ENCODE measurements around the gene SLC22A3. TPM values are rescaled to one million over a fixed set of nuclear protein-coding genes. Genes with fewer than 3 reads are reported as not detected.
A peak's percentile ranks its signal among the peaks of the same experiment; 100 is the strongest.
"Not testable (repeated sequence)": the region's sequence is repeated elsewhere in the genome, so short reads cannot be mapped to it uniquely, and the experiment has no call there.

SLC22A3 gene
- total RNA-seq, 1 donor from 2014 or later: 8.5 TPM

DNA sequence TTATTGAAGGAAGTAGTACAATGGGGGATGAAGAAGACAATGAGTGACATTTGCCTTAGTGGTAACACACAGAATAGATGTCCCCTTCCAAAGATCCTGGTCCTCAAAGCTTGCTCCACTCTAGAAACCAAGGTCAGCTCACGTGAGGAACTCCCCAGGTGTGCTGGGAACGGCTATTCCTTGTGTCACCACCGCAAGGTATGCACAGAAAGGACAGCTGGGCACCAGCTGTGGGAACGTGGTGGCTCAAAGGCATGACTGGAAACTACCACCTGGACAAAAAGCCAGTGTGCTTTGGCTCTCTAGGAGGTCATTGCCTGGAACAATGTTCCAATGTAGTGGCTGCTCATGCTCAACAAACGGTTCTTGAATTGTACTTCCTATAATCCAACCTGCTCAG lies 94.0 kb downstream of the SLC22A3 start:
- DNase-seq (ENCODE audit: low spot score): no peak

DNA sequence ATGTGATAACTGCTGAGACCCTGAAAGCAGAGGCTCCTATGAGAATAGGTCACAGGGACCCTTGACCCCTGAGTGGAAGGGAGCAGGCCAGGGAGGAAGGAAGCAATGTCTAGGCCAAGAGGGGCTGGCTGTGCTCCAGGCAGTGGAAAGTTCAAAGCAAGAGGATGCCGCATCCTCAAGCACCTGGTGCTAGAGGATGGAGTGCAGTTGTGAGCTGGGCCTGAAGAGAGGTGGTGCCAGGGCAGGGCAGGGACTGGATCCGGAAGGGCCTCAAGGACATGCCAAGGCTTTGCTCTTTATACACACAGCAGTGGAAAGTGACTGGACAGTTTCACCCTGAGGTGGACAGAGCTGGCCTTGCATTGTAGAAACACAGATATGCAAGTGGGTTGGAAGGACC lies 97.0 kb downstream of the SLC22A3 start:
- DNase-seq (ENCODE audit: low spot score): no peak

DNA sequence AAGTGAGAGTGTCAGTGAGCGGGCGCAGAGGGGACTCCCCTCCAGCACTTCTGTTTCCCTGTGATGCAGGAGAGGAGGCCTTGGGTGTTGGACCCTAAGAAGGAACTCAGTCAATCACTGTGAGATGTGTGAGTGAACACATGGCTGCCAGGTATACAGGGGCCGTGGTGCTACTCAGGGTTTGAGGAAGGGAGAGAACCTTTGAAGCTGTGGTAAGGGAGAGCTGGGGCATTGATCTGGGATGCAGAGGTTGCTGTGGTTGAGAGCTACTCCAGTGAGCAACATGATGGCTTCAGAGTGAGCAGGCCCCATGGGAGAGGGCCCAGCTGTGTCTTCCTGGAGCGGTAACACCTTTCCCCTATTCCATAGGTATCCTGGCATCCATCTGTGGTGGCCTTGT lies 99.2 kb downstream of the SLC22A3 start:
- DNase-seq (ENCODE audit: low spot score): no peak

DNA sequence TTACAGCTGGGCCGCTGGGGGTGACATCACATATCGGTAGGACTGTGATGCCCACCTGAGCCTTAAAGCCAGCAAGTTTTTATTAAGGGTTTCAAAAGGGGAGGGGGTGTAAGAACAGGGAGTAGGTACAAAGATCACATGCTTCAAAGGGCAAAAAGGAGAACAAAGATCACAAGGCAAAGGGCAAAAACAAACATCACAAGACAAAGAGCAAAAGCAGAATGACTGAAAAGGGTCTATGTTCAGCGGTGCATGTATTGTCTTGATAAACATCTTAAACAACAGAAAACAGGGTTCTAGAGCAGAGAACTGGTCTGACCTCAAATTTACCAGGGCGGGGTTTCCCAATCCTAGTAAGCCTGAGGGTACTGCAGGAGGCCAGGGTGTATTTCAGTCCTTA lies 101.6 kb downstream of the SLC22A3 start:
- DNase-seq (ENCODE audit: low spot score): not testable (repeated sequence)

DNA sequence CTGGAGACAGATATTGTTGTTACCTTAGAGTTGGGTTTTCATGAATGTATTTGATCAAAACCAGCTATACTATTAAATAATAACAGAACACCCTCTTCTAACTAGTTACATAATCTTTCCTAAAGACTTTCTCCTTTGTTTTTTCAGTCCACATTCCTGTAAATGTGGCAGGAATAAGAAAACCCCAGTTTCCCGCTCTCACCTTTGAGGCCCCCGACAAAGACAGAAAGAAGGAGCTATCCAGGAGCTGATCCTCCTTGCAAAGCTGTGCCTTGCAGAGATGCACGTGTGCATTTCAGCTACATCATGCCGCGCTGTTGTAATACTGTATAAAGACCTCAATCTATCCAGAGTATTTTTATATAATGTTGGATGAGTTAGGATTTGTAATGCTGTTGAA lies 102.7 kb downstream of the SLC22A3 start:
- DNase-seq (ENCODE audit: low spot score): no peak

DNA sequence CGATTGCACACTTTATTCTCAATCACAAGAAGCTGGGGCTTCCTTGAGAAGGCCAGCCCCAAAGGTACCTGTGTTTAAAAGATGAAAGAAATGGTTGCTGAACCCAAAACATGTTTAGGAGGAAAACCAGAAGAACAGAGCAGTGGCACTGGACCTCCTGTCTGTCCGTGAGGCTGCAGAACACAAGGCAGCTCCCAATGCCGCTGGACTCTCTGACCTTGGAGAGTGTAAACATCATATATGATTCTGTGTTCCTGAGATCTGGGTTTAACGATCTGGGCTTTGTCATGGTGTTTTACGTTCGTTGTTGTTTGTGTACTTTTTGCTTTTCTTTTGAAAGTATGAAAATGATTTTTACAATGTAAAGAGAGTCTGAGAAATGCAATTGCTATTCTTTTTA lies 106.1 kb downstream of the SLC22A3 start:
- no peak for DNase-seq (ENCODE audit: low spot score)

DNA sequence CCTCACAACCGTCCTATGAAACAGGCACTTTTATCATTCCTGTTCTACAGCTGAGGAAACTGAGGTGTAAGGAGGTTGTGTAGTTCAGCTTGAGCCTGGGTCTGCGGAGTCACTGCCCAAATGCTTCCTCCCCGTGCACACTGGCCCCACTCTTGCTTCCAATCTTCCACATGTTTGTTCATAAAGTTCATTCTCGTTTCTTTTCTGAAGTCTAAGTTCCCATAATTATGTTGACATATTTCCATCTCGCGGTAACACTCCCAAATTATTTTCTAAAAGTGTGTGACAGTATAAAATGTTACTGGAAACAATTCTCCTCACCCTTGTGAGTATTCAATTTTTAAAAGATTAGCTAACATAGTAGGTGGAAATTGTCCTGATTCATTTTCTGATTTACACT lies 106.9 kb downstream of the SLC22A3 start:
- no peak for DNase-seq (ENCODE audit: low spot score)

DNA sequence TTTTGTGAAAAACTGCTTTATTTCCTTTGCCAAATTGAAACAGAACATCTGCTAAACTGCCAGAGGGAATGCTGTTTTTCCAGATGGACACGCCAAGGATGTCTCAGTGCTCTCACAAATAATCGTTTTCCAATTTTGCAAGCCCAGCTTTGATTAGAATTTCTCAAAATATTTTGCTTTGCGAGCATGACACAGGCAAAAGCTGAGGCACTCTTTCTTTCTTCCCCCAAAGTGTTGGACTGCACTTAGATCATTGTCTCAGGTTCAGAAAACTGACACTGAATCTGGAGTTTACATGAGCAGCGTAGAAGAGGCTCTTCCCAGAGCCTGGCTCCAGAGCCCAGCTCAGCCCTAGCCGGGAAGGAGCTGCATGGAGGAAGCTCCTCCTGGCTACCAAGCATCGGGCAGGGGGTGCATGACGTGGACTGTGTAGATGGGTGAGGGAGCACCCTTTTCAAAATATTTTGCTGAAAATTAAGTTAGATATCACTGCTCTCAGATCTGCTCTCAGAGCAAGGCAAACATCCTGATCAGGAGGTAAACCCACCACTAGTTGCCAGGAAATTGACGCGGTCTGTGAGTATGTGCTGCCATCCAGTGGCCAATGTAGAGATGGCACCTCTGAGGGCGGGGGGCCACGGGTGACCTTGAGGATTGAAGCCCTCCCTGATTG lies 107.5 kb downstream of the SLC22A3 start:
- DNase-seq (ENCODE audit: low spot score): peak; percentile 77

DNA sequence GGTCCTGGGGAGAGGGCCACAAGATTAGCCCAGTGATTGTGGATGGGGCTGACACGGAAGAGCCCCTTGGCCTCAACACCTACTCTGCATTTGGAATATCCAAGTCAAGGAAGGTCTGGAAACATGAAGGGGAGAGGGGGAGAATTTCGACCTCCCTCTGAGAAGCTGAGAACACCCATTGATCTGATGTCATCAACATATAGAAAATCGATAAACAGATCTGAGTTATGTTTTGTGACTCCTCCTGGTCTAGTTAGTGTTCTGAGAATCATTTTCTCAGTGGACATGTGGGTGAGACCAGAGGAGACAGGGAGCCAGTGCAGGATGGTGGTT lies 108.0 kb downstream of the SLC22A3 start:
- no peak for DNase-seq (ENCODE audit: low spot score)

DNA sequence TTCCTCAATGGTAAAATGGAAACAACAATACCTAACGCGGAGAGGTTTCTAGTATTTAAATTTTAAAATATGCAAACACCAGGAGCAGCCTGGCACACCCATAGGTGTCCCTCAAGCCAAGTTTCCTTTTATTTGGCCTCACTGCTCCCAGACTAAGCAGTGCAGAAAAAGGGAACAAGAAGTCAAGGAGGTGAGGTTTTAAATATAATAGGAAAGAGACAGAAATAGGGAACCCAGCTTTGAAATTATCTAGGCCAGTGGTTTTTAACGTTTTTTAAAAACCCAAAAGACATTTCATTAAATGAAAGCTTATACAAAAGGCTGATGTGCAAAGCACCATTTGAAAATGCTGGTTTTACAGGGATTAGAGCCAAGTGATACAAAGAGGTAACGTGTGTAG lies 109.6 kb downstream of the SLC22A3 start:
- no peak for DNase-seq (ENCODE audit: low spot score)

DNA sequence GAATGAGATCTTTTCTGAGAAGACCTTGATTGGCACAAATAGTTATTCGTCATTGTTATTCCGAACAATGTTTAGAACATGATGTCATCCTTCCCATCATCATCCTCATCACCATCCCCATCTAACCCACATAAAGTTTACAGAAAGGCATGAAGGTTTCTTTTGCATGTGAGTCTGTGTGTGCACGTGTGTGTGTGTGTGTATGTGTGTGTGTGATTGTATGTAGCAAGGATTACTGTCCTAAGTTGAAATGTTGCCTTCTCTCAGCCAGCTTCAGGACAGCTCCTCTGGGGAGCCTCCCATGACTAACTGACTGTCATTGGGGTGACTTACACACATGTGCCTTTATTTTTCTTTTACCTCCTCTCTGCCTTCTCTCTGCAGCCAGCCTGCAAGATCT lies 113.5 kb downstream of the SLC22A3 start:
- DNase-seq (ENCODE audit: low spot score): no peak

DNA sequence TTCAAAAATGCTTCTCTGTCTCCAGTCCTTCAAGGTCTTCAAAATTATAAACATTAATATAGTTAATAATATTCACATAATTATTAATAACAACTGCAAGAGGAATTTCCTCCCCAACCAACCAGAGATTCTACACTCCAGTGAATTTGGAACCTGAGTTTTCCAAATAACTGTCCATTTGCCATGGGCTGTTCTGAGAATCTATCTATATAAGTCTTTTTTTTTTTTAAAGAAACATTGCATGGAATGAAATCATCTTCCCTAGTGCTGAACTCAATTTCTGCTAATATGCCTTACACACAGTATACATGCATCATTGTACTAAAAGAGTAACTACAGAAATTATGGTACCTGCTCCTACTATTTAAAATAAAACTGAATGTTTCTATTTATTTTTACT lies 113.9 kb downstream of the SLC22A3 start:
- no peak for DNase-seq (ENCODE audit: low spot score)

DNA sequence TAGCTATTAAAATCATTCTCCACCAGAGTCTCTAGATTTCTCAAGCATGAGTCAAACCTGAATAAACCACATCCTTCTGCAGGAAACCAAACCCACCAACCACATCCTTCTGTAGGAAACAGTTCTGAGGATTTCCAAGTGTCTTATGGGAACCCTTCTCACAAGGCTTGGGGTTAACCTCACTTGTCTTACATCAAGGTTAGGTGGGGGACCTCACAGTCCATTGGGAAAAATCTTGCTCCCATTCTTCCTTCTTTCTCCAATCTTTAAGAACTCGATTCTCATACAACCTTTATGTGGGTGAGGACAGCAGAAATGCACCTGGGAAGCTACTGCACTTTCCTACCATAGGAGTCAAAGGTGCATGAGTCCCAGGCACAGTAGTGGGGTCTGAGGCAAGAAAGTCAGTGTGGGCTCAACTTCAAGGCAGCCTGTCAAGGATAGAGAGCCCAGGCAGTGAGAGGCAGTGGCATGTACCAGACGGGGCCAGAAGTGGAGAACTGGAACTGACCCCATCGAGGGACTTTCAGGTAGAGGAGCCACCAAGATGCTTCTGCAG lies 114.5 kb downstream of the SLC22A3 start:
- no peak for DNase-seq (ENCODE audit: low spot score)

DNA sequence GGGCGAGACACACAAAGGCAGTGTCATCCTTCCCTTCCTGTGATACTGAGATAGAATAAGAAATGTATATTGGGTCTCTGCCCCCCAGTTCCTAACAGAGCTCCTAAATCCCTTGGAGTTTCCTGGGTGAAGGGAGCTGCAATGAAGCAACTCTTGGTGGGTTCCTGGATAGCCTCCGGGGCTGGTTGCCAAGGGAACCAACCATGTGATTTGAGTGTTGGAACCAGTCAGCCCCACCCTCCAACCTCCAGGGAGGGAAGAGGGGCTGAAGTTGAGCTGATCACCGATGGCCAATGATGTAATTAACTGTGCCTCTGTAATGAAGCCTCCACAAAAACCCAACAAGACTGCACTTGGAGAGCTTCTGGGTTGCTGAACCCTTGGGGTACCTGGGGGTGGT lies 116.6 kb downstream of the SLC22A3 start:
- no peak for DNase-seq (ENCODE audit: low spot score)

DNA sequence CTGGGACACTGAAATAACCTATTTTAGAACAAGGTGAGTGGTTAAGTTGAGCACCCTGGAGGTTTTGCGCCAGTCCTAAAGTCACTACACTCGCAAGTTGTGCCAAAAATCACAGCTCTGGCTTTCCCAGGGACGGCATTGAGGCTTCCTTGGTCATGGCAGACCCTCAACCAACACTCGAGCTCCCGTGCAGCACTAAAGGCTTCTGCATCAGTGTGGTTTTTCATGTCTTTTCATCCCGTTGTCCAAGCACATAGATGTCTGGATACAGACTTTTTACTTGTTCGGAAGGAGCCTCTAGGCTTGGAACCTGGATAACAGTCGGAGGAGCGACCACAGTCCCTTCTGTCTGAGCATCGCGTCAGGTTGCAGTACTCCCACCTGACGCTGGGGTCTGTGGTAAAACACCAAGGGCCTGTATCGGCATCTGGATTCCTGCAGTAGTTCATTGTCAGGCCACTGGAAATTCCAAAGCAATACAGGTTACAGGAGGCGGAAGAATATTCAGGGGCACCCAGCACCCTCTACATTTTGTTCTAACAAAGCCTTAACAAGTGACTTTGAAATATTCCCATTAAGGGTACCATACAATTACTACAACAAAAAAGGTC lies 119.2 kb downstream of the SLC22A3 start:
- DNase-seq (ENCODE audit: low spot score): not testable (repeated sequence)

DNA sequence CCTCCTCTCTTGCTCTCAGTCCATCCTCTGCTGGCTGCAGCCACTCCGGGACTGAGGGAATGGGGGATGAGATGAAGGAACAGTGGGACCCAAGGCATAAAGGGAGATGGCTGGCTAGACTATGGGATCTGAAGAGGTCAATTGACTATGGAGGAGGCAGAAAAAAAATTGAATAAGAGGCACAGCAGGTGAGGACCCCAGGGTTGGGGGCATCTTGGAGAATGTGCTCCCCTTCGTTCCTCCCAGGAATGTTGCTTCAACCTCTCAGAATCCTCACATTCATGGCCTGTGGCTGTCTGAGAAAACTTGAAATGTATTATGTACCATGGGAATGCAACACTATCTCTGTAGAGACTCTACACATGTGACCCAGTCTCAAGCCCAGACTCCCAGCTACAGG lies 121.0 kb downstream of the SLC22A3 start:
- no peak for DNase-seq (ENCODE audit: low spot score)

DNA sequence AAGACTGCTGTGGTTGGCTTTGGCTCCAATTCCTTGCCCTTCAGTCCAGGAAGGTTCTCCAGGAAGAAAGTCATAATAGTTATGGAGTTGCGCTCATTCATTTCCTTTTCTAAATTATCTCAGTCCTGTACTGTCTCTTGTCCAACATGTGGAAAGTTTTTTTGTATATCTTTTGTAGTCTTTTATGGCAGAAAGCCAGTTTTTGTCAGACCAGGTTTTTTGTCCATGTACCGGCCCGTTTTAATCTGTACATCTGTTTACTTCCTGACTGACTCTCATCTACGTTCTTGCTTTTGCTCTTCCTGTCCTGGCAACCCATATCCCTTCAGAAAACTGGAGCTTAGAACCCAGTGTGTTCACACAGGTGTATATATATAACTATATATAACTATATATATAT lies 127.9 kb downstream of the SLC22A3 start:
- not testable (repeated sequence) for DNase-seq (ENCODE audit: low spot score)

DNA sequence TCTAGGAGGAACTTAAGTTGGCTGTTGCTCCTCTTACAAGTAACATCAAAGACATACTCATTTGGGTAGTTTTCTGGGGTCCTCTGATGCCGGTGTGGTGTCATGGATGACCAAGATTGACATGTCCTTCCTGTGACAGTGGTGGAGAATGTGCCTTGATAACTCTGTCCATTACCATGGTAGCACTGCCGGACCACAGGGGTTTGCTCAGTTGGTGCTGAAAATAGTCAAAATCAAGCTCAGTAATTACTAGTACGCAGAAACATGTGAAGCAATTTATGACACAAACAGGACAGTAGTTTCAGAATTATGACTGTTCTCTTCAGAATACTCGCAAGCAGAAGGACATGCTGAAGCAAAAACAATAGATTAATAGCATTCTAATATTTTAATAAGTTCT lies 128.9 kb downstream of the SLC22A3 start:
- DNase-seq (ENCODE audit: low spot score): not testable (repeated sequence)

DNA sequence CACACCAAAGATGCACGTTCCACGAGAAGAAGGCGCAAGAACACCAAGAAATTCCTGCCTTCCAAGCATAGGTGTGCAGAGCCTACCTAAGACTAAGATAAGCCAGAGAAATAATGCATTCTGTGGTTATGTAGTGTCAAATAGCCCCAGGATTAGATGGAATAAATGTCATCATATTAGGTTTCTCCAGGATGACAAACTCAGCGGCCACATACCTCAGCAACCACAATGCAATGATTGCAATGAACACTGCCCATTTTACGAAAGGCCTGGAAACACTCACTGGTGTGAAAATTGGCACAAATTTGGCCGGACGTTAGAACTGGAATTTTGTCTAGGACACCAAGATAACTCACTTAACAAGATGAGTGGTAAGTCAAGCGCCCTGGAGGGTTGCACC lies 129.7 kb downstream of the SLC22A3 start:
- DNase-seq (ENCODE audit: low spot score): no peak

DNA sequence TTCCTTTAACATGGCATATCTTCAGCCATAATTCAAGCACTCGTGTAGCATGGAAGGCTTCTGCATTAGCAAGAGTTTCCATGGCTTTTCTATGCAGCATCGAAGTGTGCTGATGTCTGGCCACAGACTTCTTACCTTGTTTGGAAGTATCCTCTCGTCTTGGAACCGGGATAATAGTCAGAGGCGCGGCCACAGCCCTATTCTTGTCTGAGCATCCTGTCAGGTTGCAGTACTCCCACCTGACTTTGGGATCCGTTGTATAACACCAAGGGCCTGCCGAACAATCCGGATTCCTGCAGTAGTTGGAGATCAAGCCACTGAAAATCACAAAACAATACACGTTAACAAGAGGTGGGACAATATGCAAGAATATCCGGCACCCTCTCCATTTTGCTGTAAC lies 138.9 kb downstream of the SLC22A3 start:
- DNase-seq (ENCODE audit: low spot score): no peak

DNA sequence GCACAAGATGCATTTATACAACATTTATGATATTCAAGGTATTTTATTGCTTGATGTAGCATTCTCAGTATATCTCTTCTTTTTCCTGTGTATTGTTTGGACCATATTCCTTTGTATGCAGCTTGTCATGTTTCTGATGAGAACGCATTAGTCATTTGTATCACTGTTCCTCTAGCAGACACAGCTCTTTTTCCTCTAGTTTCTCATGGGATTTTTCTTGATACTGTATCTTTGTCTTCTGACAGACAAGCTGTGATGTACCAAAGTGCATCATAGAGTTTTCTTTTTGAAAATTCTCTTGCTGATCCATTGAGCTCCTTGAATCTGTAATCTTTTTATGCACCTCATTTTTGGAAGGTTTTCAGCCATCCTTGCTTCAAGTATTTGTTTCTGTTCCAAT lies 140.9 kb downstream of the SLC22A3 start:
- DNase-seq (ENCODE audit: low spot score): no peak

DNA sequence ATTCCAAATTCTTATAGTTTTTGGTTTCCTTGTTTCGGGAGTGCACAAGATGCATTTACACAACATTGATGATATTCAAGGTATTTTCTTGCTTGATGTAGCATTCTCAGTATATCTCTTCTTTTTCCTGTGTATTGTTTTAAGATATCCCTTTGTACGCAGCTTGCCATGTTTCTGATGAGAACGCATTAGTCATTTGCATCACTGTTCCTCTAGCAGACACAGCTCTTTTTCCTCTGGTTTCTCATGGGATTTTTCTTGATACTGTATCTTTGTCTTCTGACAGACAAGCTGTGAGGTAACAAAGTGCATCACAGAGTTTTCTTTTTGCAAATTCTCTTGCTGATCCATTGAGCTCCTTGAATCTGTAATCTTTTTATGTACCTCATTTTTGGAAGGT lies 146.4 kb downstream of the SLC22A3 start:
- no peak for DNase-seq (ENCODE audit: low spot score)

DNA sequence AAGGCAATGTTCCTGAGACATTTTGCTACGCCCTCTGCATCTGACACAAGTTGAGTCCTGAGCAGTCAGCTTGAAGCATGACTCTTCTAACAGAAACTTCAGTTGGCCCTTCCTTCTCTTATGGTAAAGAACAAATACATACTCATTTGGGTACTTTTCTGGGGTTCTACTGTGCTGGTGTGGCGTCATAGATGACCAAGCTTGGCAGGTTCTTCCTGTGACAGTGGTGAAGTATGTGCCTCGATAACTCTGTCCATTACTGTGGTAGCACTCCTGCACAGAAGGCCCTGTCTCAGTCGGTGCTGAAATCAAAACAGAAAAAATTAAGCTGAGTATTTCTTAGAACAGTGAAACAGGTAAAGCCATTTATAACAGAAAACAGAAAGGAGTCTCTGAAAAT lies 152.5 kb downstream of the SLC22A3 start:
- no peak for DNase-seq (ENCODE audit: low spot score)
